Left lung (tissue), 10 donors: ENCODE measurements around the gene NSRP1. TPM values are rescaled to one million over a fixed set of nuclear protein-coding genes. Genes with fewer than 3 reads are reported as not detected.

Experiments
- ATAC-seq: fragments of 200-7000 bp; cut with Tn5 transposase; one replicate; pipeline ENCODE4 v1.9.1; 2020; ENCODE audit warnings: moderate library complexity
- DNase-seq, 4 donors: peaks; one replicate each; pipeline ENCODE4 v3.0.0-alpha.2; 2013 to 2020
- H3K27ac ChIP-seq, 2 donors: fragments of 200-600 bp; sonication (generic) in 1 of 2; one replicate each; pipeline versions ENCODE4 v1.5.0 to v1.8.0; 2020 to 2021
- H3K27me3 ChIP-seq, 2 donors: fragments of 200-600 bp; sonication (generic) in 1 of 2; one replicate each; pipeline versions ENCODE4 v1.5.0 to v1.8.0; 2020 to 2021
- H3K36me3 ChIP-seq, 2 donors: fragments of 200-600 bp; sonication (generic) in 1 of 2; one replicate each; pipeline versions ENCODE4 v1.5.0 to v1.8.0; 2020 to 2021
- H3K4me1 ChIP-seq, 2 donors: fragments of 200-600 bp; one replicate each; pipeline ENCODE4 v1.8.0; 2021
- H3K4me3 ChIP-seq, 2 donors: fragments of 200-600 bp; sonication (generic) in 1 of 2; one replicate each; pipeline versions ENCODE4 v1.5.0 to v1.8.0; 2020 to 2021; ENCODE audit warnings: mild to moderate bottlenecking in 1 of 2
- H3K9me3 ChIP-seq, 2 donors: fragments of 200-600 bp; sonication (generic) in 1 of 2; one replicate each; pipeline versions ENCODE4 v1.5.0 to v1.8.0; 2020 to 2021
- intact Hi-C, 2 donors: fragments of 100-400 bp; cut with DNase I; formaldehyde crosslinking; loops; one replicate each; pipeline versions ENCODE4 v1.11.2 to v1.14.2; 2022
- polyA plus RNA-seq, 6 donors: library from polyadenylated mRNA; unstranded; fragments of 120-200 nt; gene quantifications; one replicate each; pipeline ENCODE4 v1.2.1, GENCODE V29; 2013; ENCODE audit not compliant: insufficient read length in 6 of 6
- total RNA-seq, 2 donors: library from RNA; stranded (reverse); fragmentation: NEBNext Ultra II Directional; extraction: Animal tissue kit (Norgen Biotek cat#: 25700); gene quantifications; one replicate each; pipeline ENCODE4 v1.2.1, GENCODE V29; 2021
- TF ChIP-seq, protein P1 (sequence below), 2 donors: fragments of 200-600 bp; sonication (generic) in 1 of 2; IDR thresholded peaks; one replicate each; pipeline versions ENCODE4 v1.5.0 to v1.8.0; 2021; ENCODE audit warnings: antibody characterized with exemption in 2 of 2
- donor health status: DM: no; HTN: yes; CAD: no.
- donor health status: DM: no; HTN: no; CAD: no.

NSRP1 gene
- total and polyA plus RNA-seq, 8 donors = 17.7 to 42.8 (median 38.9) TPM

- peak overlapping the region in 1 of 2 donors; percentile 39 for H3K4me3 ChIP-seq
- TF ChIP-seq, protein P1, sequence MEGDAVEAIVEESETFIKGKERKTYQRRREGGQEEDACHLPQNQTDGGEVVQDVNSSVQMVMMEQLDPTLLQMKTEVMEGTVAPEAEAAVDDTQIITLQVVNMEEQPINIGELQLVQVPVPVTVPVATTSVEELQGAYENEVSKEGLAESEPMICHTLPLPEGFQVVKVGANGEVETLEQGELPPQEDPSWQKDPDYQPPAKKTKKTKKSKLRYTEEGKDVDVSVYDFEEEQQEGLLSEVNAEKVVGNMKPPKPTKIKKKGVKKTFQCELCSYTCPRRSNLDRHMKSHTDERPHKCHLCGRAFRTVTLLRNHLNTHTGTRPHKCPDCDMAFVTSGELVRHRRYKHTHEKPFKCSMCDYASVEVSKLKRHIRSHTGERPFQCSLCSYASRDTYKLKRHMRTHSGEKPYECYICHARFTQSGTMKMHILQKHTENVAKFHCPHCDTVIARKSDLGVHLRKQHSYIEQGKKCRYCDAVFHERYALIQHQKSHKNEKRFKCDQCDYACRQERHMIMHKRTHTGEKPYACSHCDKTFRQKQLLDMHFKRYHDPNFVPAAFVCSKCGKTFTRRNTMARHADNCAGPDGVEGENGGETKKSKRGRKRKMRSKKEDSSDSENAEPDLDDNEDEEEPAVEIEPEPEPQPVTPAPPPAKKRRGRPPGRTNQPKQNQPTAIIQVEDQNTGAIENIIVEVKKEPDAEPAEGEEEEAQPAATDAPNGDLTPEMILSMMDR (IDR thresholded peaks at IDR 0.05) = no peak
- DNase-seq (no peak), ATAC-seq (no peak)
- peaks cover 17 to 48% of the 10 kb centered on the region in 2 donors for H3K27me3 ChIP-seq
- H3K9me3 ChIP-seq = no peaks in the 10 kb centered on the region
- peaks cover 7 to 36% of the 10 kb centered on the region in 2 donors for H3K4me1 ChIP-seq
- H3K27ac ChIP-seq = no peak overlapping the region
- H3K36me3 ChIP-seq = no peaks in the 10 kb centered on the region
- intact Hi-C loops = no loop called here
Measured at GRCh38 chr17:30232015-30232823, 115.6 kb downstream of the NSRP1 start.

- no peak overlapping the region for H3K27ac ChIP-seq
- intact Hi-C loops = no loop called here
- H3K4me1 ChIP-seq = peaks cover 7 to 42% of the 10 kb centered on the region in 2 donors
- peak overlapping the region in 1 of 2 donors; percentile 39 for H3K4me3 ChIP-seq
- TF ChIP-seq, protein P1 (IDR thresholded peaks at IDR 0.05) = no peak
- DNase-seq (no peak), ATAC-seq (no peak)
- H3K9me3 ChIP-seq = no peaks in the 10 kb centered on the region
- no peaks in the 10 kb centered on the region for H3K36me3 ChIP-seq
- H3K27me3 ChIP-seq = peaks cover 24 to 55% of the 10 kb centered on the region in 2 donors
Measured at GRCh38 chr17:30232824-30233427, 116.3 kb downstream of the NSRP1 start.

DNA sequence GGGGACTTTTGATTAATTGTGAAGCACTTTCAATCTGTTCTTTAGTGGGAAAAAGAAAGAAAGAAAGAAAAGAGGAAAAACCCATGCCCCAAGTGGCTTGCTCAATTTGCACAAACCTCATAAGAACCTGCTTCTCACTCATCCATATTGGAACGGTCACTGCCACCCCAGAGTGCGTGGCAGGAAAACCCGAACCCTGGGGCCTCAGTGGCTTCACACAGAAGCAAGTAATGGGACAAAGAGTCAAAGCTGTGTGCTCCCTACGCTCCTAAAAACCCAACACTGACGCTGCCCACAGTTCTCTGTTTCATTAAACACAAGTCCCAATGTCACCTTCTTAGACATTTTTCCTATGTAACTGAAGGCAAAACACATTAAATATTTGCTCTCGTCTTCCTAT, 117.7 kb downstream of the NSRP1 start:
- Histone ChIP-seq H3K27me3 (peaks cover 31 to 68% of the 10 kb centered on the region in 2 donors), H3K36me3 (no peaks in the 10 kb centered on the region), H3K4me3 (peak overlapping the region in 1 of 2 donors; percentile 39), H3K27ac (peak overlapping the region in 1 of 2 donors; percentile 58), H3K4me1 (peaks cover 7 to 48% of the 10 kb centered on the region in 2 donors), H3K9me3 (no peaks in the 10 kb centered on the region)
- intact Hi-C loops = no loop called here
- DNase-seq (no peak), ATAC-seq (no peak)
- TF ChIP-seq, protein P1 (IDR thresholded peaks at IDR 0.05) = no peak

GRCh38 chr17:30234964-30235363, 118.3 kb downstream of the NSRP1 start:
- no peak for ATAC-seq
- H3K36me3 ChIP-seq = no peaks in the 10 kb centered on the region
- no peak for DNase-seq
- peak overlapping the region; percentile 24 to 39 for H3K4me3 ChIP-seq
- no peaks in the 10 kb centered on the region for H3K9me3 ChIP-seq
- H3K4me1 ChIP-seq = peaks cover 7 to 48% of the 10 kb centered on the region in 2 donors
- H3K27ac ChIP-seq = peak overlapping the region in 1 of 2 donors; percentile 58
- TF ChIP-seq, protein P1 (IDR thresholded peaks at IDR 0.05) = no peak
- H3K27me3 ChIP-seq = peaks cover 31 to 68% of the 10 kb centered on the region in 2 donors
- intact Hi-C loops = no loop called here
